CD4-positive, alpha-beta T cell treated with Interleukin-17A for 1 hour (primary cell): Measurements from ENCODE around the gene EXOC1.
"Not testable (repeated sequence)": the region's sequence is repeated elsewhere in the genome, so short reads cannot be mapped to it uniquely, and the experiment has no call there.

Source experiments
- DNase-seq: peaks from one replicate; pipeline ENCODE4 v3.0.0-alpha.2; 2020

Gene EXOC1, protein sequence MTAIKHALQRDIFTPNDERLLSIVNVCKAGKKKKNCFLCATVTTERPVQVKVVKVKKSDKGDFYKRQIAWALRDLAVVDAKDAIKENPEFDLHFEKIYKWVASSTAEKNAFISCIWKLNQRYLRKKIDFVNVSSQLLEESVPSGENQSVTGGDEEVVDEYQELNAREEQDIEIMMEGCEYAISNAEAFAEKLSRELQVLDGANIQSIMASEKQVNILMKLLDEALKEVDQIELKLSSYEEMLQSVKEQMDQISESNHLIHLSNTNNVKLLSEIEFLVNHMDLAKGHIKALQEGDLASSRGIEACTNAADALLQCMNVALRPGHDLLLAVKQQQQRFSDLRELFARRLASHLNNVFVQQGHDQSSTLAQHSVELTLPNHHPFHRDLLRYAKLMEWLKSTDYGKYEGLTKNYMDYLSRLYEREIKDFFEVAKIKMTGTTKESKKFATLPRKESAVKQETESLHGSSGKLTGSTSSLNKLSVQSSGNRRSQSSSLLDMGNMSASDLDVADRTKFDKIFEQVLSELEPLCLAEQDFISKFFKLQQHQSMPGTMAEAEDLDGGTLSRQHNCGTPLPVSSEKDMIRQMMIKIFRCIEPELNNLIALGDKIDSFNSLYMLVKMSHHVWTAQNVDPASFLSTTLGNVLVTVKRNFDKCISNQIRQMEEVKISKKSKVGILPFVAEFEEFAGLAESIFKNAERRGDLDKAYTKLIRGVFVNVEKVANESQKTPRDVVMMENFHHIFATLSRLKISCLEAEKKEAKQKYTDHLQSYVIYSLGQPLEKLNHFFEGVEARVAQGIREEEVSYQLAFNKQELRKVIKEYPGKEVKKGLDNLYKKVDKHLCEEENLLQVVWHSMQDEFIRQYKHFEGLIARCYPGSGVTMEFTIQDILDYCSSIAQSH

GRCh38 chr4:55853484-55854046 lies at the start of gene EXOC1:
Gene EXOC1 (plus strand): TSS chr4:55853648. CDS start chr4:55858324, 4,676 bp downstream.
- peak; percentile 95 for DNase-seq

- no peak for DNase-seq
Observed at GRCh38 chr4:55807556-55807955, 45.9 kb upstream of the EXOC1 start.

DNA sequence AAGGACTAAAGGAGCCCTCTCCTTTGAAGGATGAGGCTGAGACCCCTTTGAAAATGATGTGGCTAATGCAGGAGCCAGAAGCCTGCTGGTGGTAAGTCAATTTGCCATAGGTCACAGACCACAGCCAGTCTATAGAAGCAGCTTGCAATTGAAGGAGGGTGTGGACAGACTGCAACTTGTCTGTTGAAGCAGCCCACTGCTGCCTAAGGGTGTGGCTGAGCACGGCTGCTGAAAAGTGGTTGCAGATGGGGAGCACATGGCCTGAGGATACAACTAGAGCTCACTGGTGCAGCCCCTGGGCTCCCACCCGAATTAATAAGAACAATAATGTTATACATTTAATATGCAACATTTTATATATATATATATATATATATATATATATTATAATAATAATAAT lies 45.3 kb upstream of the EXOC1 start:
- no peak for DNase-seq

GRCh38 chr4:55808632-55809031 lies 44.8 kb upstream of the EXOC1 start:
- DNase-seq, result no peak

DNA sequence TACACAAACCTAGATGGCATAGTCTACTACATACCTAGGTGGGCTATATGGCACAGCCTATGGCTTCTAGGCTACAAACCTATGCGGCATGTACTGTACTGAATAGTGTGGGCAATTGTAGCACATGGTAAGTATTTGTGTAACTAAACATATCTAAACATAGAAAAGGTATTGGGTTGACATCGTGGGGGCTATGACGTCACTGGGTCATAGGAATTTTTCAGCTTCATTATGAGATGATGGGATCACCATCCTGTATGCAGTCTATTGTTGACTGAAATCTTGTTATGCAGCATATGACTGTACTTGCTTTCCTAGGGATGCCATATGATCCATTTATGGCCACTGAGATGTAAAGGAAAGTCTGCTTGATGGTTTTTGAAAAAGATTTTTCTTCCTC lies 35.8 kb upstream of the EXOC1 start:
- no peak for DNase-seq

- DNase-seq, result no peak
Observed at GRCh38 chr4:55819634-55820033, 33.8 kb upstream of the EXOC1 start, which contains the start of gene EXOC1L. Gene EXOC1L (plus strand): TSS chr4:55819790. CDS start chr4:55820027, 237 bp downstream.

GRCh38 chr4:55820279-55820678 lies 33.2 kb upstream of the EXOC1 start:
- no peak for DNase-seq

- DNase-seq, result no peak
Observed at GRCh38 chr4:55822329-55822728, 31.1 kb upstream of the EXOC1 start.

GRCh38 chr4:55824865-55825264 lies 28.6 kb upstream of the EXOC1 start:
- no peak for DNase-seq

GRCh38 chr4:55826986-55827385 lies 26.5 kb upstream of the EXOC1 start:
- DNase-seq, result no peak

GRCh38 chr4:55827582-55827981 lies 25.9 kb upstream of the EXOC1 start:
- DNase-seq, result no peak

DNA sequence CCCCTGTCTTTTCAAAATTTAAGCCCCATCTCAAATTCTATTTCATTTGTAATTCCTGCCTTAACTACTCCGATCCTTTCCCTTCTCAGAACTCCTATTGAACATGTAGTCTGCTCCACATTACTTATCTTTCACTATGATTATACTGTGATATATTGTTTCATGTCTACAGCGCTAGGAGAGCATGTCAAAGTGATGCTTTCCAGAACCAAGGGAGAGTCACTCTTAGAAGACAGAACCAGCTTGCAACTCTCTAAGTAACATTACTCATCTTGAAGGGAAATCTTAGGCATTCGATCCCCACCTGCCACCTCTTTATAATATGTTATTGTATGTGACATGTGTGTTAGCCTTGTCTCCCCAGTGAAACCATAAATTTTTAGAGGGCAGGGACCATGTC lies 23.4 kb upstream of the EXOC1 start:
- no peak for DNase-seq

DNA sequence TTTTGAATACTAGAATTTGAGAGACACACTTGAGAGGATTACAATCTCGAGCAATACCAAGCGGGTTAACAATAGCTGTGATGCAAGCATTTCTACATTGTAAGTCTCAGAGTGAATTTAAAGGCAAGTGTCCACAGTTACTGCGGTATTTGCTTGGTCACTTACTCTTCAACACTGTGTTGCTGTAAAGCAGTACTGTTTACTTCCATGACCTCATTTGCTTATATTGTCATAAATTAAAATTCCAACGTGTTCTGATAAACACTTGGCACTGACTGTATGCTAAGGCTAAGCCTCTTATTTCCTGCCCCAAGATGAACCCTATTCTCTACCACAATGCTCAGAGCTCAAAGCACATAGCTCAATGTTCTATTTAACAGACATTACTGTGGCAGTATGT lies 22.7 kb upstream of the EXOC1 start:
- no peak for DNase-seq

DNA sequence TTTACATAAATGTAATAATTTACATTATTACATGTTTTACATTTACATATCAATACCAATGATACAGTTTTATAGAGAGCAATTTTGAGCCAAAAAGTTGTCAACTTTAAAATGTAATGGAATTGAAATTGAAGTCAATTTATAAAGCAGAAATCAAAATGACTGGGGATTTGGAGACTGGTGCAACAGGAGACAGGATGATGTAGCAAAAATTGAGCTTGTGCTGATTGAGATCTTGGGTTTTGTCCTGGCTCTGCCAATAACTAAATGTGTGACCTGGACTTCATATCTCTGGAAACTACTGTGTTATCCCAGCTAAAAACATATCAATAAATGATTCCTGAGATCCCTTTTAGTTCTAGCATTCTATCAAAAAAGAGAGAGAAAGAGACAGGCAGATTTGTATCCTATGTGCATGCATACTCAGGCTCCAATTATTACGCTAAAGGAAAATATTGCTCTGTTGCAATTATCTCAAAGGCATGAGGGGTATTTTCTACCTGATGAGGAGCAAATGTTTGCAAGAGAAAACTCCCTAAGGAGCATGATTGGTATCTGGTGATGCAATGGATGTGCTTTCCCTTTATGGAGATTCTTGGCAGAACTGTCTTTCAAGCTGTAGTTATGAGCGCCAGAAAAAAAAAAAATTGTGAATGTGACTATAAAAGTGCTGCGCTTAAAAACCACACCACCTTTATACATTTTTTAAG lies 19.2 kb upstream of the EXOC1 start:
- no peak for DNase-seq

GRCh38 chr4:55837903-55838302 lies 15.5 kb upstream of the EXOC1 start:
- no peak for DNase-seq

DNA sequence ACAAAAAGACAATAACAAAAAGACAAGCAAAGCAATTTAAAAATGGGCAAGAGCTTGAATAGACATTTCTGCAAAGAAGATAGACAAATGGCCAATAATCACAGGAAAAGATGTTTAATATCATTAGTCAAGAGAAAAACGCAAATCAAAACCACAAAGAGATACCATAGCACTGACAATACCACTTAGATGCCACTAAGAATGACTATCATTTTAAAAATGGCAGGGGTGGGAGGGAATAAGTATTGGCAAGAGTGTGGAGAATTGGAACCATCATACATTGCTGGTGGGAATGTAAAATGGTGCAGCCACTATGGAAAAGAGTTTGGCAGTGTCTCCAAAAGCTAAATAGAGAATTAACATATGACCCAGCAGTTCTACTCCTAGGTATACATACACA lies 15.1 kb upstream of the EXOC1 start:
- DNase-seq, result no peak

DNA sequence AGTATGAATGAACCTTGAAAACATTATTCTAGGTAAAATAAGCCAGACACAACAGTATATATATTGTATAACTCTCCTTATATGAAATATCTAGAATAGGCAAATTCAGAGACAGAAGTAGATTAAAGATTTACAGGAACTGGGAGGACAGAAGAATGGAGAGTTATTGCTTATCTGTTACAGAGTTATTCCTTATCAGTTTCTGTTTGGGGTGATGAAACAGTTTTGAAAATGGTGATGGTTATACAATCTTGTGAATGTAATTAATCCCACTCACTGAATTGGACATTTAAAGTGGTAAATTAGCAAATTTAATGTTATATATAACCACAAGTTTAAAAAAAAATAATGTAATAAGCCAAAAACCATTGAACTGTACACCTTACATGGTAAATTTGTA lies 14.5 kb upstream of the EXOC1 start:
- no peak for DNase-seq

DNA sequence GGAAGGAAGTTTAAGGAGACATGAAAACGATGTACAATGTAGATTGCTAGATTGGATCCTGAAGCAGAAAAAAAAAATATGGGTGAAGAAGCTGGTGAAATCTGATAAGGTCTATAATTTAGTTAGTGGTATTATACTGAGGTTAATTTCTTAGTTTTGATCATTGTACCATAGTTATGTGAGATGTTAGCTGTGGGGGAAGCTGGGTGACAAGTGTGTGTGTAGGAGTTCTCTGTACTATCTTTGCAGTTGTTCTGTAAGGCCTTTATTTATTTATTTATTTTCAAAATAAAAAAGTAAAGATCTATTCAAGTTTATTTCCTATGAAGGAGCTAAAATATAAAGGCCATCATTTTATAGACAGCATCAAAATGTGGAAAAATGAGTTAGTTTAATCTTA lies 12.5 kb upstream of the EXOC1 start:
- DNase-seq, result no peak

DNA sequence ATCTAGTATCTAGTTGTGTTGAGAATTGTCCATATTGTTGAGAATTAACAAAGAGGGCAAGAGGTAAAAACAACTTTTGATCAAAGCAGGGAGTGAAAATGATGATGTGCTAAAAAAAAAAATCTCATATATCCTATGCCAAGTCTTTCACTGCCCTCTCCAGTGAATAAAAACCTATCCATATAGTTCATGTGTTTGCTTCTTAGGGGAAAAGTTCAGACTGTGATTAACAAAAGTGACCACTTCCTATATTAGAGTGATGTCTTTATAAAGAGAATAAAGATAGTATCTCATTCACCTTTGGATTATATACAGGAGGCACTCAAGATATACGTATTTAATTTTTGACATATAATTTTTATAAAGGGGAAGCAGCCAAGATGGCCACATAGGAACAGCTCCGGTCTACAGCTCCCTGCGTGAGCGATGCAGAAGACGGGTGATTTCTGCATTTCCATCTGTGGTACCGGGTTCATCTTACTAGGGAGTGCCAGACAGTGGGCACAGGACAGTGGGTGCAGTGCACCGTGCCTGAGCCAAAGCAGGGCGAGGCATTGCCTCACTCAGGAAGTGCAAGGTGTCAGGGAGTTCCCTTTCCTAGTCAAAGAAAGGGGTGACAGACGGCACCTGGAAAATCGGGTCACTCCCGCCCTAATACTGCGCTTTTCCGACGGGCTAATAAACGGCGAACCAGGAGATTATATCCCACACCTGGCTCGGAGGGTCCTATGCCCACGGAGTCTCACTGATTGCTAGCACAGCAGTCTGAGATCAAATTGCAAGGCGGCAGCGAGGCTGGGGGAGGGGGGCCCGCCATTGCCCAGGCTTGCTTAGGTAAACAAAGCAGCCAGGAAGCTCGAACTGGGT lies 11.8 kb upstream of the EXOC1 start:
- not testable (repeated sequence) for DNase-seq

- DNase-seq, result not testable (repeated sequence)
Observed at GRCh38 chr4:55842312-55842711, 11.1 kb upstream of the EXOC1 start.

- no peak for DNase-seq
Observed at GRCh38 chr4:55849724-55850123, 3.7 kb upstream of the EXOC1 start.

DNA sequence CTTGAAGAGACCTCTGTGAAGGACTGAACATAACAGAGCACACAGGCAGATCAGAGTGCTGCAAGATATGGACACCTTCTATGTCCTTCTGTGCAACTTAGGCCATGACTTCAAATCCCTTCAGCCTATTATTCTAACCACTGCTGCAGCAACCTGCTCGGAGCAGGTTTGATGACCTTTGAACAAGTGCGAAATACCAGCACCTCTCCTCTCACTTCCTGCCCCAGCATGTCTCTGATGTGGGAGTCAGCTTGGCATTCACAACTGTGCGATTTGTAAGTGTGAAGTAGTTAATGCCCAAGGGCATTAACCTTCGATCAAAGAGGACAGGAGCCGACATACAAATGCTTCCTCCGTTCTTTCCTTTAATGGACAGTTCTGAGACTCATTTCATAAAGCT lies 1.6 kb upstream of the EXOC1 start:
- peak; percentile 37 for DNase-seq
